Stimulated activated CD8-positive, alpha-beta memory T cell treated with anti-CD3 and anti-CD28 coated beads, Interleukin-15, amount 100 ng/mL, for 48 hours (primary cell): Measurements from ENCODE around the gene BLOC1S5.

Experiments used
- DNase-seq, 2 donors: peaks; one replicate each; pipeline ENCODE4 v3.0.0-alpha.2; 2020; ENCODE audit warnings: low read depth in 2 of 2

BLOC1S5 gene

DNA sequence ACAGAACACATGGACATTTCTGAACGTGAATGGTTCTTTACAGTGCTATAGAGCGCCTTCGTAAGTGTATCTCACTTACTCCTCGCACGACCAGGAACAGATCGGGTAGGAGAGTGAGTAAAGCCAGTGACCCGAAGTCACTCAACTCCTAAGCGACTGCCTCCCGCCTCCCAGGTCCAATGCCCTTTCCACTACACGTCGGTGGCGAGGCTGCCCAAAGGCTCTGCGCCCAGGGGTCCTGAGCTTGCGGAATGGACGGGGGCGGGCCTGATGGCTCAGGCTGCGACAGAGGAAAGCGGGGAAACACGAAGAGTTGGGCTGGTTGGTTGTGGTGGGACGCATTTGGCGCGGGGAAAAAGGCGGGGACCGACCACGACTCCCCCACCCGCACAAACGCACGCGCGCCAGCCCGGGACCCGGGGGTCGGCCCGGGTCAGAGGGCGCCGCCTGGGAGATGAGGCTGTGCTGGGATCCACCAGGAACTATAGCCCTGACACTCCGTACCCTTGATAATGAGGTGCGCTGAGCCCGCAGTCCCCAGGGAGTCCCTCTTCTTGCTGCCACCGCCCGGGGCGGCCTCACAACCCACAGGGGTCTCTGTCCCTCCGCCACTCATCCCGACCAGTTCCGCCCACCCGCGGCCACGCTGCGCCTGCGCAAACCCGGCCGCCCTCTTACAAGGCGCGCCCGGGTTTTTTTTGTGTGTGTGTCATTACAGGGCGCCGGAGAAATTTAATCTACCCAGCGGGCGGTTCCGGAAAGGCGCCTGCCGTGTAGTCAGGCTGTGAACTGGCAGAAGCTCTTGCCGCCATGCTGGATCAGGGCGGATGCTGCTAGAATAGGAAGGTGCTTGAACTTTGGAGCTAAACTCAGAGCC lies at the start of gene BLOC1S5:
TSS of gene BLOC1S5 (minus strand) at position 629 of the 877 bp plus-strand sequence. CDS start at position 616, 13 bp downstream.
- DNase-seq = peak; percentile 96 to 97

- no peak for DNase-seq
Measured at GRCh38 chr6:8113131-8113654, 49.0 kb upstream of the BLOC1S5 start.

- no peak for DNase-seq
Measured at GRCh38 chr6:8110725-8111124, 46.5 kb upstream of the BLOC1S5 start.

DNA sequence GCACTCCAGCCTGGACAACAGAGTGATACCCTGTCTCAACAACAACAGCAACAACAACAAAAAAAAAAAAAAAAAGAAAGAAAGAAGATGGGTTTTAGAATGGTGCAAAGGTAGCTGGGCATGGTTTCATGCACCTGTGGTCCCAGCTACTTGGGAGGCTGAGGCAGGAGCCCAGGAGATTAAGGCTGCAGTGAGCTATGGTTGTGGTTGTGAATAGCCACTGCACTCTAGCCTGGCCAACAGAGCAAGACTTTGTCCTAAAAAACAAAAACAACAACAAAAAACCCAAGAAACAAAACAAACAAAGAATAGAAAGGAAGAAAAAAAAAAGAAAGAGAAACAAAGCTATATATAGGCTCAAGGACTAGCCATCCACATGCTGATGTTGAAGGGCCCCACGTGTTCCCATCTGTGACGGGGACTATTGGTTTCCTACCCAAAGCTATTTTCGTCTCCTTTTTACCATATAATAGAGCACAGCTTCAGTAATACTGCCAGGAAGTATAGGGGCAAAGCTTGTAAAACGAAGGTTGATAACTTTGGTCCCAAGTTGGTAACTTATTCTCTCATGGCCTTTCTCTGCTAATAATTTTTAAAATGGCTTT lies 46.0 kb upstream of the BLOC1S5 start:
- no peak for DNase-seq

DNA sequence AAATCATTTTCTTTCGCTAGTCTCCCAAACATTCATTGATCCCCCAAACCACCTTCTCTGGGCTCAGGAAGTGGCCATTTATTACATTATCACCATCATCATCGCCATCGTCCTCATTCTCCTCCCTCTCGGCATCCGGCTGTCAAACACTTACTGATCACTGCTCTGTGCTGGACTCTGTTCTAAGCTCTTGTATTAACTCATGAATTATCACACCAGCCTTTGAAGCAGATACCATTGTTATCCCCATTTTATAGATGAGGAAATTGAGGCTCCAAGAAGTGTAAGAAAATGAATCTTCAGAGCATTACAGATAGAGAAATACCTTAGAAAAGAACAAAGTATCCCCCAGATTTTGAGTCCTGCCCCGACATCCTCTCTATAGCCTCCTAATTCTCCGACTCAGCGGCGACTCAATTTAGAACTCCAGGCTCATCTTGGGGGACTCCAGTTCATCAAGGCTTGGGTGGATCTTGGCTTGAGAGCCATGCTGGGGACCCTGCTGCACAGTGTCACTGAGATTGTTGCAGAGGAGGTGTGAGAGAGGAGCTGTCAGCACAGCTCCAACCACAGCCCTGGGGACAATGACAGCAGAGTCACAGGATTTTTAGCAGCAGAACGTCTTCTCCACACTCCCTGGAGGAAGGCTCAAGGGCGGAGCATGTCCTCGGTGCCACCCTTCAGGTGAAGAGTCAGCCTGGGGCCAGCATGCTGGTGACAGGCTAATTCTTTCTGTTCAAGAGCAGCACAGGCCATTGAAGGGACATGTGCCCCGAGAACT lies 44.8 kb upstream of the BLOC1S5 start:
- no peak for DNase-seq

GRCh38 chr6:8108031-8108660 lies 44.0 kb upstream of the BLOC1S5 start:
- no peak for DNase-seq

DNA sequence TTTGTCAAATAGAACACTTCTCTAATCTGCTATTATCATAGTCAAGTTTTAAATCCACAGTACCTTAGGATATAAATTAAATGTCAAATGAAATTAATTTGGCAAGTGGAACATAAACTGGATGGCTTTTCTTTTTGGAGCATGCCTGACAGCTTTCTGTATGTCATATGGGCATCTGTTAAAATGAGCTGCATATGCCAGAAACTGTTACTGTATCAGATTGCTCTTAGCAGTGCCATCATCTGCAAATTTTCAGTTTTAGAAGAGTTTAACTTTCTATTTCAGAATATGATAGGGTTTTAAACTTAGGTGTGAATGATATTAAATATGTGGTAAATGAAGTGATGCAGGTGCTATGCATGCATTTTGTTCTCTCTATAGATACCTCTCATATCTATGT lies 41.6 kb upstream of the BLOC1S5 start:
- no peak for DNase-seq

- no peak for DNase-seq
Measured at GRCh38 chr6:8103726-8104125, 39.5 kb upstream of the BLOC1S5 start.

DNA sequence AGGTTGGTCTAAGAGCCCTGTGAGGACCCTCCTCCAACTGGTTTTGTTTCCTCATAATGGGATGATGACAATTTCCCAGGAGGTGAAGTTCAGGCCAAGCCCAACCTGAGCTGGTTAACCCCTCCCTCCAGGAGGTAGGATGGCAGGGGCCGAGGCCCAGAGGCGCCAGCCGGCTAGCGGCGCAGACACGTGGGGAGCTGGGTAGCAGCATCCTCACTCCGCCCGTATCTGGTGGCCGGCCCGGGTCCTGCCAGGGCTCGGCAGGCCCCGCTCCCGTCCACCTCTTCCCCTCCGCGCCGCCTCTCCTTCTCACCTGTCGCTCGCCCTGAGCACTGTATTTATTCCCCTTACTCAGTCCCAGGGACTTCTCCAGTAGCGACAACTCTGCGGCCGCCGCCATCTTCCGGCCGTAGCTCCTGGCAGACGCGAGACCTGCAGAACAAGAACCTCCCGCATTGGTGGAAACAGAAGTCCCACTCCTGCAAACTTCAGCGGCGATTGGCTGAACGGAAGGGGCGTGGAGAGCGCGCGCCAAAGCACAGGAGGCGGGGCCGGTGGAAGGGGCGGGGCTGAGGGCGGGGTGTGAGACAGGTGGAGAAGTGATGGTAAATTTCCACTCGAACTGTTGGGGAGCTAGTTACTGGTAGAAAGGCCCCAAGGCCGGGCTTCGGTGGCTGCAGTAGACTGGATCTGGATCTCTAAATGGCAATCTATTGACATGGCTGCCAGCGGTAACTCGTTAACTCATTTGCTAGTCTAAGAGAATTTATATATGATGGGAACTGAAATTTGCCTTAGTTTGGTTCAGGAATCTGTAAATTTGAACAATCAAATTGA lies 38.2 kb upstream of the BLOC1S5 start, which contains the start of gene EEF1E1:
TSS of gene EEF1E1 (minus strand) at position 427 of the 837 bp plus-strand sequence. CDS start at position 400, 27 bp downstream.
- peak; percentile 94 to 96 for DNase-seq

DNA sequence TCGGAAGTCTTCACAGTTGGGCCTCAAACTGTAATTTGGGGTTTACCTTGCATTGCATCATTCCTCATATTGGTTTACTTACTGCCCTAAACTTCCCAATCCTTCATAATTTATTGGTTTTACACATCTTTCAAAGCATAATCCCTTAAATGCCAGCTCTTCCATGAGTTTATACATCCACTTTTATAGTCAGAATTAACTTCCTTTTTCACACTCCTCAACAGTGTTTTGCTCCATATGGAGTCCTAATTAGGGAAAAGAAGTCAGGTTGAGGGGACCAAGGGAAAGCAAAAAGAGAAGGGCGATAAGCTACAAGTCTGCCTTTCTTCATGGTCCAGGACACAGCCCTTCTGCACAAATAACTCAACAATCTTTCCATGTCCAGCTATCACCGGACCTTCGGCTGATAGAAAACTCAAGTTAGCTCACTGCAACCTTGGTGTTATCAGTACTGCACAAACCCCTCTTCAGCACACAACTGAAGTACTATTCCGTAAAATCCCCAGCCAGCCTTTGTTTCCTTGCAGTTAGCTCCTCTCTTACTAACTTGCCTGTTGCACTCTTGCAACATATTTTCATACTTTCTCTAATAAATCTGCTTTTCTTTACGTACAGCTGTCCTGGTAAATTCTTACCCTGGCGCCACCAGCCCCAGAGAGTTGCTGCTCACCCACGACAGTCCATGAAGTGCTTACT lies 36.1 kb upstream of the BLOC1S5 start:
- no peak for DNase-seq

GRCh38 chr6:8090650-8091049 lies 26.5 kb upstream of the BLOC1S5 start:
- no peak for DNase-seq

DNA sequence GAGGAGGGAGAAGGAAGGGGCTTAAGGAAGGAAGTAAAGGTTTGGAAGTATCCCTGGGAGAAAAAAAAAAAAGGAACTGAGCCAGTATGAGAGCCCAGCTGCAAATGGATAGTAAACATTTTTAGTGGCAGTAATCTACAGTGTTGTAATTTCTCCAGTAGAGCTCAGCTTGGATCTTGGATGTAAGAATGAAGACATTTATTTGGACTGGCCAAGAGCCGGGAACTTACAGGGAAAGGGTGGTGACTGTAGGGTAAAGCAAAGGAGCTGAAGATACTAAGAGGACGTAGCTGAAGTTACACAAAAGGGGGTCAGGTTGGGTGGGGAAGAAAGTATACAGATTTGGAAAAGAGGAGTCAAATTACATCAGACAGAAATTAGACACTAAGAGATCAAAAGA lies 24.7 kb upstream of the BLOC1S5 start:
- no peak for DNase-seq

DNA sequence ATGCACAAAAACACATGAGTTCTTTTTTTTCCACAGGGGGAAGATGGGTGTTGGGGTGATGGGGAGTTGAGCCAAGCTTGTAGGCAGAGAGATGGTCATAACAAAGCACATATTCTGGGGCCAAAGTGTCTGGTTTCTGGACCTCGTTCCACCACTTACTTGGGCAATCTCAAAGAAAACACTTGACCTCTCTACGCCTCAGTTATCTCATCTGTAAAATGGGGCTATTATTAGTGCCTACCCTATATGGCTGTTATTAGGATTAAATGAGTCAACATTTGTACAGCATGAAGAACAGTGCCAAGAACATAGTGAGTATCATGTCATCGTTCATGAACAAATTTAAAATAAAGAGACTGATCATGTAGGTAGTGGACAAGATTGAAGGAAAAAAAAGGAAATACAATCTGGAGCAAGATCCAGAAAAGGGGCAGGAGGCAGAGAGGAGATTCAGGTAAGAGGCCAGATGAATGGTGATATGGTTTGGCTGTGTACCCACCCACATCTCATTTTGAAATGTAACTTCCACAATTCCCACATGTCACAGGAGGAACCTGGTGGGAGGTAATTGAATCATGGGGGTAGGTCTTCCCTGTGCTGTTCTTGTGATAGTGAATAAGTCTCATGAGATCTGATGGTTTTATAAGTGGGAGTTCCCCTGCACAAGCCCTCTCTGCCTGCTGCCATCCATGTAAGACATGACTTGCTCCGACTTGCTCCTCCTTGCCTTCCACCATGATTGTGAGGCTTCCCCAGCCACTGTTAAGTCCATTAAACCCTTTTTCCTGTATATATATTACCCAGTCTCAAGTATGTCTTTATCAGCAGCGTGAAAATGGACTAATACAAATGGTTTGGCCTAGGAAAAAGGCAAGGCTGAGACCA lies 23.9 kb upstream of the BLOC1S5 start:
- no peak for DNase-seq

GRCh38 chr6:8086755-8087306 lies 22.6 kb upstream of the BLOC1S5 start:
- no peak for DNase-seq

DNA sequence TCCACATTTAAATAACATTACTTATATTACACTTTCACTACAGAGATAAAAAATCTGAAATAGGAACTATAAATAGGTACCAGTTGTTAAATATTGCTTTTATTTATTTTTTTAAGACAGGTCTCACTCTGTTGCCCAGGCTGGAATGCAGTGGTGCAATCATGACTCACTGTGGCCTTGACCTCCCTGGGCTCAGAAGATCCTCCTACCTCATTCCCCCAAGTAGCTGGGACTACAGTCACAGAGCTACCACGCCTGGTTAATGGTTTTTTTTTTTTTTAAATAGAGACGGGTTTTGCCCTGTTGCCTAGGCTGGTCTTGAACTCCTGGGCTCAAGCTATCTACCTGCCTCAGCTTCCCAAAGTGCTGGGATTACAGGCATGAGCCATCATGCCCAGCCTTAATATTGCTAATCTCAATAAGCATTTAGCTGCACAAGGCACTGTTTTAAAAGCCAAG lies 20.9 kb upstream of the BLOC1S5 start:
- no peak for DNase-seq

DNA sequence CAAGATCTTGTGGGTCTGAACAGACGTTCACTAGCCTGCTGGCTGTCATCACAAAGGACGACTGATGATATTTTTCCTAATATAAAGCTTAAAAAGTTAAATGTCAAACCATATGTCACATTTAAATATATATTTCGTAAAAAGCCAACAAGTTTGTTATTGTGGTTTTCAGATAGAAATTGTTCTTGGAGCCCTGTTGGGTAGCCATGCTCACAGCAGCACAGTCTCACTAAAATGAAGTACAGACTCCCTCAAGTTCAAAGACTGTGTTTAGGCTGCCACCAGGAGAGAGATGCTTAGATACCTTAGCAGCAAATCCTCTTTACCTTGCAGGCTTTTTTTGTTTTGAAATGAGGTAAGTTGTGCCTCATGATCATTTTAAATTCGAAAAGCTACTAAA lies 20.4 kb upstream of the BLOC1S5 start:
- no peak for DNase-seq

DNA sequence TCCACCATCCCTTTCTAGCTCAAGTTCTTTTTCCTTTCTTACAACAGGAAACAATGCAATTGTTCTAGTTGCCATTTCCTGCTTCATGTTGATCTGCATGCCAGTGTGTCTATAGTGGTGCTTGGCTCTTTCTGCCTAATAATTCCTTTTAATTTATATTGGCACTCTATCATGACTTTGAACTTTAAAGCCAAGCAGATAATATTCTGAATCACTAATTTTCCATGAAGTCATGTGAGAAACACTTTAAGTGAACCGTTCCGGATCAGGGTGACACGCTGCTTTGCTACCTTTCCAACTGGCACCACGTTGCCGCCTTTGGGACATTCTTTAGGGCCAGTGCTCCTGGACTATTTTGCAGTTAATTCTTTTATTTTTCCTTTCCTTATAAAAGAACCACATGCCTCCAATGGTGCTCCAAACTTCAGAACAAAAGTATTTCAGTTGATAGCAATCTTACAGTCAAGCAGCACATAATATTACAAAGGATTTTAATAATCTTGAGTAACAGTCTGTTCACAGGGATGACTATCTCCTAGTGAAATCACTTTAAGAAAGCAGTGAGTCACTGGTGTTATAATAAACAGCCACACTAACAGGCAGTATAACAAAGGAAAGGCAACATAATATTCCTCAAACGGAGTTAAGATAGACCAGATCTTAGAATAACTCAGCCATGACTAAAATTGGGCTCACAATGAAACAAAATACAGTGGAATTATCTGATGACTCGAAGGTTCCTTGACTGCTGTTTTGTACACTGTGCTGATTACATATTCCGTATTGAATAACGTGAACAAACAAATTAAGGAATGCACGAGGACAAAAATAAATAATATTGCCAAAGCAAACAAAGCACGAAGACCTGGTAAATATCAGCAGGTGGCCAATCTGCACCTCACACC lies 19.0 kb upstream of the BLOC1S5 start:
- no peak for DNase-seq

- DNase-seq = no peak
Measured at GRCh38 chr6:8082572-8082953, 18.4 kb upstream of the BLOC1S5 start.
